ENCODE results near the gene MFSD12.

The MFSD12 gene

GRCh38 chr19:3555653-3556422 lies 1.5 kb downstream of the MFSD12 start:
- H3K4me3 ChIP-seq (ENCODE audit: low read length) = peak overlapping the region; percentile 62; the same call in 1 of the 2 replicates
- TF ChIP-seq ZNF274 (IDR thresholded peaks at IDR 0.05; ENCODE audit: low read depth, low read length) = no peak

DNA sequence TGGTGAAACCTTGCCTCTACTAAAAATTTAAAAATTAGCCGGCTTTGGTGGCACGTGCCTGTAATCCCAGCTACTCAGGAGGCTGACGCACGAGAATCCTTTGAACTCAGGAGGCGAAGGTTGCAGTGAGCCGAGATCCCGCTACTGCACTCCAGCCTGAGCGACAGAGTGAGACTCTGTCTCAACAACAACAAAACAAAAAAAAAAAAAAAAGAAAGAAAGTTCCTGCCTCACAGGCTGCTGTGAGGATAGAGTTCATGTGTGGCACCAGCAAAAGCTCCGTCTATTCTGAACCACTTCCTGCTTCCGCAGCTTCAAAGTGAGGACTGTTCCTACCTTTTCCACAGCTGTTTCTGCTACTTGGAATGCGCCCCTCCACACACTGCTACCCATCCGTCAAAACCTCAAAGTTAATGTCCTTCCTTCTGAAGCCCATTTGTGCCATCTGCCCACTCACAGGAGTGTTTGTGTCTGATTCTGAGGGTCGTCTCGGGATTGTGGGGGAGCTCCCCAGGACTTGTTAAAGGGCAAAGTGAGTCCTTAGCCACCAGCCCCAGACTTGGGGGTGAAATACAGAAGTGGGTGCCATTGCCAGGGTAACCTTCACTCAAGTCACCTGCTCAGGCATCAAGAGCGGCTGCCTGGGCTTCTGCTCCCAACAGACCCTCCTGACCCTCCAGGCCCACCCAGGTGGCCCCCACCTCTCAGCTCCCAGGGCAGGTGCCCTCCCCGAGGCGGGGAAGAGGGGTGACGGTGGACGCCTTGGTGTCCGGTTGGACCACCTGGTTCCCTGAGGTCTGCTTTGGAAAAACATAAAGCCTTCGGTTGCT lies 2.9 kb downstream of the MFSD12 start:
- no peak for TF ChIP-seq ZNF274 (IDR thresholded peaks at IDR 0.05; ENCODE audit: low read depth, low read length)
- H3K4me3 ChIP-seq (ENCODE audit: low read length) = peak overlapping the region; percentile 10; the same call in 1 of the 2 replicates

DNA sequence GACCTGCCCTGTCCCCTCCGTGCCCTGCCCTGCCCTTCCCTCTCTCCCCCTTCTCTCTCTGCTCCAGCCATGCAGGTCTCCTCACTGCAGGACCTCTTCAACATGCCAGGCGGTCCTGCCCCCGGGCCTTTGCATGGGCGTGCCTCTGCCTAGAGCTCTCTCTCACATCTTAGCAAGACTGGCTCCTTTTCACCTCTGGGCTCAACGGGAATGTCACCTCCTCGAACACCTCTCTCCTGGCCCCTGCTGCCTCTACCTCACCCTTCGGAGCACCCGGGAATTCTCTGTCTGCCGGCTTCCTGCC lies 5.6 kb downstream of the MFSD12 start:
- no peak for TF ChIP-seq ZNF274 (IDR thresholded peaks at IDR 0.05; ENCODE audit: low read depth, low read length)
- H3K4me3 ChIP-seq (ENCODE audit: low read length) = no peak overlapping the region

GRCh38 chr19:3550947-3551791 lies 6.2 kb downstream of the MFSD12 start:
- H3K4me3 ChIP-seq (ENCODE audit: low read length) = no peak overlapping the region
- no peak for TF ChIP-seq ZNF274 (IDR thresholded peaks at IDR 0.05; ENCODE audit: low read depth, low read length)

DNA sequence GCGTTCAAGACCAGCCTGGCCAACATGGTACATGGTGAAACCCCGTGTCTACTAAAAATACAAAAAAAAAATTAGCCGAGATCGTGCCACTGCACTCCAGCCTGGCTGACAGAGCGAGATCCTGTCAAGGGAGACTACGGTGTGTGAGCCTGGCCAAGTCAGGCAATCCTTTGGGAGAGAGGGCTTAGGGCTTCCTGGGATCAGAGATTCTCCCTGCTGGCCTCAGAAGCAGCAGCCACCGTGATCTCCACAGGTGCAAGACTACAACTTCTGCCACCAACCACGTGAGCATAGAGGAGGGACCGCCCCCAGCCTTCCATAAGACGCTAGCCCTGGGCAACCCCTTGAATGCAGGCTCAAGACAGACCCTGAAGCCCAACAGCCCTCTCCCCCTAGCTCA lies 7.6 kb downstream of the MFSD12 start:
- no peak for TF ChIP-seq ZNF274 (IDR thresholded peaks at IDR 0.05; ENCODE audit: low read depth, low read length)

GRCh38 chr19:3548606-3549005 lies 8.8 kb downstream of the MFSD12 start:
- no peak for TF ChIP-seq ZNF274 (IDR thresholded peaks at IDR 0.05; ENCODE audit: low read depth, low read length)
- H3K4me3 ChIP-seq (ENCODE audit: low read length) = no peak overlapping the region

More for the DNA sequence above, 7.6 kb downstream of the MFSD12 start:
- H3K4me3 ChIP-seq (ENCODE audit: low read length) = no peak overlapping the region

DNA sequence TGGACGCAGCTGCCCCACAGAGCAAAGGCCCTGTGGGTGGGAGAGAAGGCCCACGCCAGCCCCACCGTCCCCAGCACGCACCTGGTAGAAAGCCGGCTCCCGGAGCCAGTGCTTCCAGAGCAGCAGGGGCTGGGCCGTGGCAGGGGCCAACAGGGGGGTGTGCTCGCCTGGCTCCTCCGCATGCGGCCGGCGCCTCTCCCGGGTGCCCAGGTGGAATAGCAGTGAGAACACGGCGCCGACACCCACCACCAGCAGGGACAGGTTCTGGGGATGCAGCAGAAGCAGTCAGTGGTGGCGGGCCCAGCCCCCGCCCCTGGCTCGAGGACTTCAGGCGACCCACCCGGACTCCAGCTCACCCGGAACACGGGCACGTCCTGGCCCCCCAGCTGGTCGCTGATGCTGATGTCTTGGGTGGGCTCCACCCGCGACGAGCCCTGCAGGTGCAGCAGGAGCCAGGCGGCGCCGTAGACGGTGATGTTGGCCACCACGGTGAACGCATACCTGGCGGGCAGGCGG lies 9.6 kb downstream of the MFSD12 start:
- no peak overlapping the region for H3K4me3 ChIP-seq (ENCODE audit: low read length)
- no peak for TF ChIP-seq ZNF274 (IDR thresholded peaks at IDR 0.05; ENCODE audit: low read depth, low read length)

DNA sequence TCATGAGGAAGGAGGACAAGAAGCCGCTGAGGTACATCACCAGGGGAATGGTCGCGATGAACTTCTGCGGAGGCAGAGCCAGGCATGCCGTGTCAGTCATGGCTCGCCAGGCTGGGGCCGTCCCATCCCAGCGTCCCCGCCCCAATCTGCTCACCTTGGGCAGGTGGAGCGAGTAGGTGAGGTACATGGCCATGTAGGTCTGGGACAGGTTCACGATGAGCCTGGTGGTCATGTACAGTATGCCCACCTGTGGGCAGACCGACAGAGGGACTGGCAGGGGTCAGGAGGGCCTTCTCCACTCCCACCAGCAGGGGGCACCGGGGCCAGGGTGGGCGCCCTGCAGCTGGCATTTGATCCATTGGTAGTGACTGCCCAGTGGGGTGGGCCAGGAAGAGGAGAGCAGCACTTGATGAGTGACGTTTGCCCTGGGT lies 10.1 kb downstream of the MFSD12 start:
- no peak for TF ChIP-seq ZNF274 (IDR thresholded peaks at IDR 0.05; ENCODE audit: low read depth, low read length)
- no peak overlapping the region for H3K4me3 ChIP-seq (ENCODE audit: low read length)

DNA sequence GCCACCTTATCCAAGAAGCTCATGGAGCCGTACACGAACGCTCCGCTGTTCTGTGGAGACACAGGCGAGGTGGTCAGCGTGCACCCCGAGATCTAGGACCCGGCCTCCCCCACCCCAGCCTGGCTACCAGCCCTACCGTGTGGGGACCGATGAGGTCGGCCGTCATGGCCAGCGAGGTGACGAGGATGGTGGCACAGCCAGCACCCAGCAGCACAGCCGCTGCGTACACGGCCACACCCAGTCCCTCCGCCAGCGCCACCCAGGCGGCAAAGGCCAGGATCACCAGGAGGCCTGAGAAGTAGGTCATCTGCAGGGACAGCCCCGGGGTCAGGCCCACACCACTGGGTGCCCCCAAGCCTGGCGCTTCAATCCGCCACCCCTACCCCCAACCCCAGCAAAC lies 11.3 kb downstream of the MFSD12 start:
- H3K4me3 ChIP-seq (ENCODE audit: low read length) = no peak overlapping the region
- TF ChIP-seq ZNF274 (IDR thresholded peaks at IDR 0.05; ENCODE audit: low read depth, low read length) = no peak

- H3K4me3 ChIP-seq (ENCODE audit: low read length) = no peak overlapping the region
- TF ChIP-seq ZNF274 (IDR thresholded peaks at IDR 0.05; ENCODE audit: low read depth, low read length) = no peak
These were observed 11.7 kb downstream of the MFSD12 start for GRCh38 chr19:3545669-3546034.

DNA sequence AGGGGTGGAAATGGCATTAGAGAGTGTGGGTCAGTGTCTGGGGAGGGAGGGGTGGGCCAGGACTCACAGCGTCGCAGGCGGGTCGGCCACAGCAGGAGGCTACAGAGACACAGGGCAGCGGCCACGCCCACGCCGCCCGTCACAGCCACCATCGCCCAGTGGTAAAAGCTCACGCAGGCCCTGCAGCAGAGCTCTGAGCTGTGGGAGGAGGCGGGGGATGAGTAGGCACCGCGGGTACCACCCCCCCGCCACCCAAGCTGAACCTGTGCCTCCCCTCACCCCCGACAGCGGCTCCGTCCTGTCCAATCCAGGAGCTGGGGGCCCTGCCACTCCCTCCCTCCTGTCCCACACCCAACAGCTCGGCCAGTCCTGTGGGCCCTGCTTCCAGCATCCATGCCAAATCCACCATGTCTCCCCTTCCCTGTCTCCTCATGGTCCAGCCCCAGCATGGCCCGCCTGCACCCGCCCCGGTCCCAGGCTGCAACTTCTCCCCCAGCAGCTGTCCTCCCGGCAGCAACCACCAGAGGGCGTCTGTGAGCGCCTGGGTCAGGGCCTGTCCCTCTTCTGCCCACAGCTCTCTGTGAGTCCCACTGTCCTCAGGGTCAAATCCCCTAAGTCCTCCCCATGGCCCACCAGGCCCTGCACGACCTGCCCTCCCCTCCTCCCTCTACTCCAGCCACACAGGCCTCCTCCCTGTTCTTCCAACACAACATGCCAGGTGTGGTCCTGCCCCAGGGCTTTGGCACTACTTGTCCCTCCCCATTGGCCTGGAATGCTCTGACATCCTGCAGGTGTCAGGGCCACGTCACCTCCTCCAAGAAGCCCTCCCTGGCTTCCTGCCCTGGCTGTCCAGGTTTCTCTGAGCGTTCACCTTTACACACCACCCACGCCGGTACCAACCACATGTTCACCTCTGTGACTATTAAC lies 12.4 kb downstream of the MFSD12 start:
- no peak for TF ChIP-seq ZNF274 (IDR thresholded peaks at IDR 0.05; ENCODE audit: low read depth, low read length)
- H3K4me3 ChIP-seq (ENCODE audit: low read length) = no peak overlapping the region

DNA sequence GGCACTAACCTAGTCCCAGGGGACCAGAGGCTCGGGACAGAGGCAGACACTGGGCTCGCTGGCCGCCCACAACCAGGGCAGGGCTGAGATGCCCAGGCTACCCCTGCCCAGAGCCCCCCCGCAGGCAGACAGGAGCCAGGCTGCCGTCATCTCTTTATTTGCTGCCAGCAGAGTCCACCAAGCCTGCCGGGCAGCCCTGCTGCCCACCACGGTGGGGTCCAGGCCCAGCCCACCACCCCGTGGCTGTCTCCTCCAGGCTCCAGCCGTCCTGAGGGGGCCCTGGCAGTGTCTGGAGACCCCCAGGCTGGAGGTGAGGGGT lies 13.4 kb downstream of the MFSD12 start:
- no peak for TF ChIP-seq ZNF274 (IDR thresholded peaks at IDR 0.05; ENCODE audit: low read depth, low read length)
- no peak overlapping the region for H3K4me3 ChIP-seq (ENCODE audit: low read length)

All from GM08714 (cell line).